ENCODE data around the gene ARL16. TPM values are rescaled to one million over a fixed set of nuclear protein-coding genes. Genes with fewer than 3 reads are reported as not detected.
A peak's percentile ranks its signal among the peaks of the same experiment; 100 is the strongest.

Gene ARL16
- total RNA-seq, 3 donors from 2014 or later = 34.9 to 44.2 (median 37.5) TPM

DNA sequence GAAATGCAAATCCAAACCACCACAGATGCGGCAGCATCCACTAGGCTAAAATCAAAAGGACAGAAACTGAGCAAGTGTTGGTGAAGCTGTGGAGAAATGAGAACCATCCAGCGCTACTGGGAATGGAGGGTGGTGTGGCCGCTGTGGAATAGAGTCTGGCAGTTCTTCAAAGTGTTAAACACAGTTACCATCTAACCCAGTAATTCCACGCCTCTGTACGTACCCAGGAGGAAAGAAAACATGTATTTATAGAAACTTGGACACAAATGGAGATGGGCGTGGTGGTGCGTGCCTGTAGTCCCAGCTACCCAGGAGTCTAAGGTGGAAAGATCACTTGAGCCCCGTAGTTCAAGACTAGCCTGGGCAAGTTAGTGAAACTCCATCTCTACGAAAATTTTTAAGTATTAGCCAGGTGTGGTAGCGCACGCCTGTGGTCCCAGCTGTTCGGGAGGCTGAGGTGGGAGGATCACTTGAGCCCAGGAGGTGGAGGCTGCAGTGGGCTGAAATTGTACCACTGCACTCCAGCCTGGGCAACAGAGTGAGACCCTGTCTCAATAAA, 40.1 kb upstream of the ARL16 start:
- Histone ChIP-seq H3K9me3 (no peaks in the 10 kb centered on the region), H3K4me1 (peaks cover 0 to 12% of the 10 kb centered on the region in 2 donors), H3K27me3 (no peaks in the 10 kb centered on the region), H3K4me3 (no peak overlapping the region), H3K27ac (peak overlapping the region; percentile 20 to 73), H3K36me3 (no peaks in the 10 kb centered on the region)
- intact Hi-C loops (cut with DNase I; ENCODE audit: low total_unique reads) = no loop called here
- TF ChIP-seq POLR2AphosphoS5 (IDR thresholded peaks at IDR 0.05) = no peak
- TF ChIP-seq, protein P1, sequence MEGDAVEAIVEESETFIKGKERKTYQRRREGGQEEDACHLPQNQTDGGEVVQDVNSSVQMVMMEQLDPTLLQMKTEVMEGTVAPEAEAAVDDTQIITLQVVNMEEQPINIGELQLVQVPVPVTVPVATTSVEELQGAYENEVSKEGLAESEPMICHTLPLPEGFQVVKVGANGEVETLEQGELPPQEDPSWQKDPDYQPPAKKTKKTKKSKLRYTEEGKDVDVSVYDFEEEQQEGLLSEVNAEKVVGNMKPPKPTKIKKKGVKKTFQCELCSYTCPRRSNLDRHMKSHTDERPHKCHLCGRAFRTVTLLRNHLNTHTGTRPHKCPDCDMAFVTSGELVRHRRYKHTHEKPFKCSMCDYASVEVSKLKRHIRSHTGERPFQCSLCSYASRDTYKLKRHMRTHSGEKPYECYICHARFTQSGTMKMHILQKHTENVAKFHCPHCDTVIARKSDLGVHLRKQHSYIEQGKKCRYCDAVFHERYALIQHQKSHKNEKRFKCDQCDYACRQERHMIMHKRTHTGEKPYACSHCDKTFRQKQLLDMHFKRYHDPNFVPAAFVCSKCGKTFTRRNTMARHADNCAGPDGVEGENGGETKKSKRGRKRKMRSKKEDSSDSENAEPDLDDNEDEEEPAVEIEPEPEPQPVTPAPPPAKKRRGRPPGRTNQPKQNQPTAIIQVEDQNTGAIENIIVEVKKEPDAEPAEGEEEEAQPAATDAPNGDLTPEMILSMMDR (IDR thresholded peaks at IDR 0.05) = no peak
- no peak for TF ChIP-seq POLR2A (IDR thresholded peaks at IDR 0.05)
- DNase-seq (ENCODE audit: low spot score in 2 of 2) = no peak

- intact Hi-C loops (cut with DNase I; ENCODE audit: low total_unique reads) = no loop called here
- TF ChIP-seq POLR2AphosphoS5 (IDR thresholded peaks at IDR 0.05) (peak; percentile 55 to 74 (median 57)), POLR2A (IDR thresholded peaks at IDR 0.05) (no peak)
- TF ChIP-seq, protein P1 (IDR thresholded peaks at IDR 0.05) = peak in 2 of 3 donors; percentile 12 to 26
- H3K27ac ChIP-seq = peak overlapping the region in 1 of 2 donors; percentile 73
- H3K36me3 ChIP-seq = no peaks in the 10 kb centered on the region
- H3K4me3 ChIP-seq = no peak overlapping the region
- H3K4me1 ChIP-seq = peaks cover 0 to 12% of the 10 kb centered on the region in 2 donors
- H3K27me3 ChIP-seq = no peaks in the 10 kb centered on the region
- no peaks in the 10 kb centered on the region for H3K9me3 ChIP-seq
- peak; percentile 85 to 97 for DNase-seq (ENCODE audit: low spot score in 2 of 2)
Observed at GRCh38 chr17:81722184-81723120, 38.9 kb upstream of the ARL16 start.

DNA sequence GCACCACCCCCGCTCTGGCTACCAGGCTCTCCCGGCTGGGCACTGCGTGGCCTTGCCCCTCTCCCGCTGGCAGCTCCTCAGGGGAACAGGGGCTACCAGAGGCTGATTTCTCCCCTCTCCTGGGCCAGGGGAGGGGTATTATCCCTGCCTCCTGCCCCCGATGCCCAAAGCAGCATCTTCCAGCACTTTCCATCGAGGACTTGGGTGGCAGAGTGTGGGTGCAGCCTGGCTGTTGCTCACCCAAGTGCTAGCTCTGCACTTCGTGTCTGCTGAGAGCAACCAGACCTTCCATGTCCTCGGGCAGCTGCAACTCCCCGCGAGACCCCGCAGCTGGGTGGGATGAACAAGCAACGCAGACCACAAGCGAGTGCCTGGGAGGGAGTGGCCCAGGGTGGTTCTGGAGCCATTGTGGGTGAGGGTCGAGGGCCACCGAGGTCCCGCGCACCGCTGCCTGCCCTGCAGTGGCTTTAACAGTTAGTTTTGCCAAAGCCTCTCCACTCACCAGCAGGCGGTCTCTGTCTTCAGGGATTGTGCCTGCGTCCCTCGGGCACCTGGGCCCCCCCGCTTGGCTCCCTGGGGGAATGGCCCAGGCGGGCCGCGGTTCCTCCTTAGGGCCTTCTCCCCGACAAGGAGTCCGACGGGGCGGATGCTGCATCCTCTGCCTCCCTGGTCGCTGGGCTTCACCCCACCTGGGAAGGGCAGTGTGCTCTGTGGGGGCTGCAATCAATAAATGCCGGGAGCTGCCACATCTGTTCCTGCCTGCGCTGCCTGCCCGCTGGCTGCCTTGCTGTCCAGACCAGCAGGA, 36.9 kb upstream of the ARL16 start:
- Histone ChIP-seq H3K9me3 (no peaks in the 10 kb centered on the region), H3K4me3 (no peak overlapping the region), H3K27me3 (no peaks in the 10 kb centered on the region), H3K27ac (no peak overlapping the region), H3K4me1 (peaks cover 0 to 12% of the 10 kb centered on the region in 2 donors), H3K36me3 (no peaks in the 10 kb centered on the region)
- TF ChIP-seq POLR2A (IDR thresholded peaks at IDR 0.05) (no peak), POLR2AphosphoS5 (IDR thresholded peaks at IDR 0.05) (no peak)
- DNase-seq (ENCODE audit: low spot score in 2 of 2) = no peak
- intact Hi-C loops (cut with DNase I; ENCODE audit: low total_unique reads) = no loop called here

- Histone ChIP-seq H3K9me3 (no peaks in the 10 kb centered on the region), H3K4me3 (no peak overlapping the region), H3K27ac (no peak overlapping the region), H3K4me1 (peaks cover 0 to 12% of the 10 kb centered on the region in 2 donors), H3K36me3 (no peaks in the 10 kb centered on the region), H3K27me3 (no peaks in the 10 kb centered on the region)
- intact Hi-C loops (cut with DNase I; ENCODE audit: low total_unique reads) = no loop called here
- no peak for TF ChIP-seq POLR2AphosphoS5 (IDR thresholded peaks at IDR 0.05)
- TF ChIP-seq POLR2A (IDR thresholded peaks at IDR 0.05) = no peak
- TF ChIP-seq, protein P1 (IDR thresholded peaks at IDR 0.05) = no peak
- DNase-seq (ENCODE audit: low spot score in 2 of 2) = no peak
Observed at GRCh38 chr17:81719410-81720266, 36.0 kb upstream of the ARL16 start.

DNA sequence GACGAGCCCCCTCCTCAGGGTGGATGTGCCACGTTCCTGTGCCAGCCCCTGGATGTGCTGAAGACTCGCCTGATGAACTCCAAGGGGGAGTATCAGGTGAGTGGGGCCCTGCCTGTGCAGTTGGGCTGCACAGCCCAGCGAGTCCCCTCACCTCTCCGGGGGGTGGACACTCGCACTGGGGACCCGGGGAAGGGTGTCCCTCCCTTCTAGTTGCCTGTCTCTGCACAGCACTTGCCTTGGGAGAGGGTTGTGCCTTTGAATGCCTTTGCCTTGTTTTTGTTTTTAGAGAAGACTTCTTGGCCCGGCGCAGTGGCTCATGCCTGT, 34.1 kb upstream of the ARL16 start:
- peaks cover 2 to 12% of the 10 kb centered on the region in 2 donors for H3K4me1 ChIP-seq
- H3K27ac ChIP-seq = no peak overlapping the region
- DNase-seq (ENCODE audit: low spot score in 2 of 2) = no peak
- TF ChIP-seq, protein P1 (IDR thresholded peaks at IDR 0.05) = no peak
- TF ChIP-seq POLR2AphosphoS5 (IDR thresholded peaks at IDR 0.05) (no peak), POLR2A (IDR thresholded peaks at IDR 0.05) (no peak)
- no peaks in the 10 kb centered on the region for H3K27me3 ChIP-seq
- no peaks in the 10 kb centered on the region for H3K36me3 ChIP-seq
- intact Hi-C loops (cut with DNase I; ENCODE audit: low total_unique reads) = no loop called here
- H3K9me3 ChIP-seq = no peaks in the 10 kb centered on the region
- H3K4me3 ChIP-seq = no peak overlapping the region
